Mesenchymal stem cell (in vitro differentiated cells and primary cell): Measurements from ENCODE around the gene MAP3K10.

ENCODE experiments used
- DNase-seq: peaks from one replicate; pipeline ENCODE4 v3.0.0-alpha.2; 2013
- H2AFZ ChIP-seq: one replicate; pipeline ENCODE4 v1.6.1; 2013; ENCODE audit warnings: low read depth, mild to moderate bottlenecking, control low read depth, inconsistent platforms, low read length, moderate library complexity
- H2AK5ac ChIP-seq: 2 replicates; pipeline ENCODE4 v1.6.1; 2013; ENCODE audit warnings: low read length, moderate library complexity, mild to moderate bottlenecking, inconsistent platforms; ENCODE audit not compliant: severe bottlenecking
- H2BK120ac ChIP-seq: one replicate; pipeline ENCODE4 v1.6.1; 2013; ENCODE audit warnings: low read depth, mild to moderate bottlenecking, inconsistent platforms, low read length, moderate library complexity
- H2BK12ac ChIP-seq, 2 experiments: one replicate each; pipeline ENCODE4 v1.6.1; 2013; ENCODE audit warnings: inconsistent platforms in 2 of 2, low read length in 2 of 2, mild to moderate bottlenecking in 2 of 2, moderate library complexity in 2 of 2, control low read depth in 1 of 2
- H2BK15ac ChIP-seq: one replicate; pipeline ENCODE4 v1.6.1; 2013; ENCODE audit warnings: mild to moderate bottlenecking, low read depth, inconsistent platforms; ENCODE audit not compliant: poor library complexity, severe bottlenecking
- H2BK5ac ChIP-seq: 2 replicates; pipeline ENCODE4 v1.6.1; 2013; ENCODE audit warnings: low read depth, mild to moderate bottlenecking, low read length, control low read depth, inconsistent platforms; ENCODE audit not compliant: poor library complexity, severe bottlenecking
- H3K14ac ChIP-seq, 2 experiments: one replicate each; pipeline ENCODE4 v1.6.1; 2013; ENCODE audit warnings: inconsistent platforms in 2 of 2, low read length in 2 of 2, control low read depth in 1 of 2, mild to moderate bottlenecking in 1 of 2, moderate library complexity in 1 of 2
- H3K18ac ChIP-seq, 2 experiments: one replicate each; pipeline ENCODE4 v1.6.1; 2013; ENCODE audit warnings: inconsistent platforms in 2 of 2, low read length in 2 of 2, control low read depth in 1 of 2, low read depth in 1 of 2, mild to moderate bottlenecking in 1 of 2
- H3K23ac ChIP-seq, 2 experiments: one replicate each; pipeline ENCODE4 v1.6.1; 2013; ENCODE audit warnings: inconsistent platforms in 2 of 2, low read length in 2 of 2, mild to moderate bottlenecking in 2 of 2, moderate library complexity in 2 of 2, control low read depth in 1 of 2
- H3K27ac ChIP-seq: 2 replicates; pipeline ENCODE4 v1.5.1; 2013; ENCODE audit warnings: mild to moderate bottlenecking, moderate library complexity, low read length, control low read depth, inconsistent platforms; ENCODE audit not compliant: poor library complexity, severe bottlenecking
- H3K27me3 ChIP-seq, 2 experiments: 2 replicates each; pipeline versions ENCODE4 v1.6.1 to v1.7.0; 2013; ENCODE audit warnings: low read length in 2 of 2, mild to moderate bottlenecking in 2 of 2, moderate library complexity in 2 of 2, control low read depth in 1 of 2, inconsistent platforms in 1 of 2; ENCODE audit not compliant: control insufficient read depth in 1 of 2, insufficient read depth in 1 of 2
- H3K36me3 ChIP-seq, 2 experiments: 2 replicates each; pipeline versions ENCODE4 v1.6.1 to v1.7.0; 2013; ENCODE audit warnings: low read length in 2 of 2, control low read depth in 1 of 2, inconsistent platforms in 1 of 2, low read depth in 1 of 2, mild to moderate bottlenecking in 1 of 2; ENCODE audit not compliant: insufficient read depth in 2 of 2, control insufficient read depth in 1 of 2
- H3K4ac ChIP-seq, 2 experiments: one replicate each; pipeline ENCODE4 v1.6.1; 2013; ENCODE audit warnings: inconsistent platforms in 2 of 2, low read length in 2 of 2, mild to moderate bottlenecking in 2 of 2, moderate library complexity in 2 of 2, control low read depth in 1 of 2, low read depth in 1 of 2
- H3K4me1 ChIP-seq: 2 replicates; pipeline ENCODE4 v1.6.1; 2013; ENCODE audit warnings: low read depth, low read length, control low read depth; ENCODE audit not compliant: control insufficient read depth, insufficient read depth
- H3K4me2 ChIP-seq: 2 replicates; pipeline ENCODE4 v1.6.1; 2013; ENCODE audit warnings: low read length, mild to moderate bottlenecking, inconsistent platforms; ENCODE audit not compliant: poor library complexity, severe bottlenecking
- H3K4me3 ChIP-seq, 2 experiments: 2 replicates each; pipeline versions ENCODE4 v1.5.1 to v1.7.0; 2013; ENCODE audit warnings: low read length in 2 of 2, mild to moderate bottlenecking in 2 of 2, control low read depth in 1 of 2, low read depth in 1 of 2; ENCODE audit not compliant: insufficient read depth in 1 of 2
- H3K79me1 ChIP-seq: replicated peaks from 2 replicates; pipeline ENCODE4 v1.6.1; 2013; ENCODE audit warnings: mild to moderate bottlenecking, control low read depth, low read length, inconsistent platforms; ENCODE audit not compliant: poor library complexity, severe bottlenecking
- H3K9ac ChIP-seq: 2 replicates; pipeline ENCODE4 v1.7.0; 2013; ENCODE audit warnings: mild to moderate bottlenecking, low read length, moderate library complexity
- H3K9me3 ChIP-seq: 2 replicates; pipeline ENCODE4 v1.7.0; 2013; ENCODE audit warnings: mild to moderate bottlenecking, low read length; ENCODE audit not compliant: control insufficient read depth
- H4K8ac ChIP-seq: one replicate; pipeline ENCODE4 v1.6.1; 2013; ENCODE audit warnings: inconsistent platforms, mild to moderate bottlenecking, low read length, moderate library complexity
- H4K91ac ChIP-seq: one replicate; pipeline ENCODE4 v1.6.1; 2013; ENCODE audit warnings: mild to moderate bottlenecking, low read length, inconsistent platforms
- WGBS: methylation state at CpG from one replicate; pipeline ENCODE4 v1.1.7; 2013; ENCODE audit warnings: mixed read lengths; 5-methylcytosine and 5-hydroxymethylcytosine counted together

The MAP3K10 gene

GRCh38 chr19:40241809-40242384 is 50.7 kb downstream of the MAP3K10 start:
- H2BK12ac ChIP-seq = no peak overlapping the region
- no peak overlapping the region for H3K27ac ChIP-seq
- H2BK15ac ChIP-seq = no peak overlapping the region
- H3K79me1 ChIP-seq = peaks cover 53% of the 10 kb centered on the region
- H3K4me1 ChIP-seq = peaks cover 14% of the 10 kb centered on the region
- H3K4ac ChIP-seq = no peak overlapping the region
- peaks cover 49 to 60% of the 10 kb centered on the region in 2 experiments for H3K36me3 ChIP-seq
- H3K23ac ChIP-seq = no peak overlapping the region
- no peak overlapping the region for H3K18ac ChIP-seq
- no peak overlapping the region for H3K4me3 ChIP-seq
- H3K27me3 ChIP-seq = no peaks in the 10 kb centered on the region
- no peak overlapping the region for H2AK5ac ChIP-seq
- H3K9ac ChIP-seq = peak overlapping the region; percentile 63
- H4K91ac ChIP-seq = no peak overlapping the region
- H4K8ac ChIP-seq = no peak overlapping the region
- H3K4me2 ChIP-seq = no peak overlapping the region
- 94% methylated on average over 20 of the region's 21 CpGs for WGBS
- DNase-seq = no peak
- H2AFZ ChIP-seq = no peak overlapping the region
- no peak overlapping the region for H3K14ac ChIP-seq
- no peaks in the 10 kb centered on the region for H3K9me3 ChIP-seq
- no peak overlapping the region for H2BK5ac ChIP-seq
- H2BK120ac ChIP-seq = no peak overlapping the region

DNA sequence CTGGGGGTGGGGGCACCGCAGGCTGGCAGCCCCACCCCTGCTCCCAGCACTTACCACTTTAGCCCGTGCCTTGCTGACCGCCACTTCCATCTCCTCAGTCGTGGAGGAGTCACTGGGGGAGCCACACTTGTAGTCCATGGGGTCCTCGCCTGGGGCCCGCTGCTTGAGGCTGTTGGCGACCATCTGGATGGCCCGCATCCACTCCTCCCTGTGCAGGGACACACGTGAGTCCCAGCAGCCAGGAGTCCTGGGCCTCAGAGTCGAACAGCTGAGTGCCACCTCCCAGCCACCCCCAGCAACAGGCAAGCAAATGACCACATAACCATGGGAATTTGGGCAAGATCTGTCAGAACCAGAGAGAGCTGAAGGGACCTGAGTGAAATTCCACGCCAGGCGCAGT is 51.3 kb downstream of the MAP3K10 start:
- no peak overlapping the region for H2BK120ac ChIP-seq
- H2AK5ac ChIP-seq = no peak overlapping the region
- H3K23ac ChIP-seq = no peak overlapping the region
- no peak overlapping the region for H2BK12ac ChIP-seq
- peak overlapping the region; percentile 63 for H3K9ac ChIP-seq
- DNase-seq = no peak
- no peak overlapping the region for H3K4me3 ChIP-seq
- H2BK5ac ChIP-seq = no peak overlapping the region
- H3K4me1 ChIP-seq = peaks cover 16% of the 10 kb centered on the region
- H4K8ac ChIP-seq = no peak overlapping the region
- H3K4me2 ChIP-seq = no peak overlapping the region
- no peak overlapping the region for H3K18ac ChIP-seq
- H3K27ac ChIP-seq = no peak overlapping the region
- no peak overlapping the region for H2BK15ac ChIP-seq
- H4K91ac ChIP-seq = no peak overlapping the region
- no peaks in the 10 kb centered on the region for H3K9me3 ChIP-seq
- H3K27me3 ChIP-seq = no peaks in the 10 kb centered on the region
- WGBS = 94% methylated on average over 12 of the region's 12 CpGs
- no peak overlapping the region for H2AFZ ChIP-seq
- no peak overlapping the region for H3K4ac ChIP-seq
- no peak overlapping the region for H3K14ac ChIP-seq
- peaks cover 55% of the 10 kb centered on the region for H3K79me1 ChIP-seq
- H3K36me3 ChIP-seq = peaks cover 50 to 60% of the 10 kb centered on the region in 2 experiments

GRCh38 chr19:40243181-40243580 is 52.0 kb downstream of the MAP3K10 start:
- Histone ChIP-seq H2BK120ac (no peak overlapping the region), H3K79me1 (peaks cover 57% of the 10 kb centered on the region), H2AK5ac (no peak overlapping the region), H3K36me3 (peaks cover 48 to 60% of the 10 kb centered on the region in 2 experiments), H3K9me3 (no peaks in the 10 kb centered on the region), H3K4ac (no peak overlapping the region), H3K14ac (peak overlapping the region in 1 of 2 experiments; percentile 78), H2AFZ (no peak overlapping the region), H3K27me3 (no peaks in the 10 kb centered on the region), H3K18ac (no peak overlapping the region), H2BK5ac (no peak overlapping the region), H3K4me1 (peaks cover 18% of the 10 kb centered on the region), H3K23ac (no peak overlapping the region), H2BK15ac (no peak overlapping the region), H3K4me3 (no peak overlapping the region), H4K91ac (no peak overlapping the region), H3K9ac (no peak overlapping the region), H2BK12ac (no peak overlapping the region), H3K4me2 (peak overlapping the region; percentile 48), H3K27ac (no peak overlapping the region), H4K8ac (no peak overlapping the region)
- no peak for DNase-seq
- 100% methylated on average over 2 of the region's 2 CpGs for WGBS

DNA sequence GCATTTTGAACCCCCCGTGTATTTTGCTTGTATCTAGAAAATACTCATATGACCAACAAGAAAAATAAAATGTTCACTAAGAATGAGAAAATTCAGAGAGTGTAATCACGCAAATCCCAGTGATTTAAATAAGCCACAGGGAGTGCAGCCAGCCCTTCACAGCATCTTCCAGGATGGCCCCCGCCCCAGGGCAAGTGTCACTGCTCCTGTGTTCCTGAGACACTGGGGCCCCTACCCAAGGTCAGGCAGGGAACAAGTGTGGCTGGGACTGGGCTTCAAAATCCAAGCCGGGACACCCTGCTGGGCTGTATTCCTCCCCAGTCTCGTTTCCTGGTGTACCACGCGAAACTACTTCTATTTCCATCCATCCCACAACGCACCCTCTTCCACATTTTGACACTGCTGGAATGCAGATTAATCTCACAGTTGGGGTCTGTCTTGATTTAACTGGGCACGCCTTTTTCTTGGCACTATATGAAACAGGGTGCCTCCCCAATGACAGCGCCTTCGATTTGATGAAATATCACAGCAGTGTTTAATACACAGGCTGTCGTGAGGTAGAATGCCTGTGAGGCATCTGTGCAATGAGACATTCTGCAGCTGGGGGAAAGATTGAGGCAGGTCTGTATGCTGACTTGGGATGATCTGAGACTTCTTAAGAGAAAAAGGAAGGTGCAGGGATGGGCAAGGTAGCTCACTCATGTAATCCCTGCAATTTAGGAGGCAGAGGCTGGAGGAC is 53.5 kb downstream of the MAP3K10 start:
- no peak overlapping the region for H2AFZ ChIP-seq
- no peak overlapping the region for H3K4ac ChIP-seq
- no peak overlapping the region for H2AK5ac ChIP-seq
- H2BK12ac ChIP-seq = no peak overlapping the region
- no peak overlapping the region for H4K8ac ChIP-seq
- no peak overlapping the region for H4K91ac ChIP-seq
- no peak overlapping the region for H2BK15ac ChIP-seq
- H3K4me2 ChIP-seq = no peak overlapping the region
- H3K27me3 ChIP-seq = no peaks in the 10 kb centered on the region
- H3K79me1 ChIP-seq = peaks cover 58% of the 10 kb centered on the region
- H2BK120ac ChIP-seq = no peak overlapping the region
- WGBS = 91% methylated on average over 12 of the region's 12 CpGs
- peaks cover 43 to 57% of the 10 kb centered on the region in 2 experiments for H3K36me3 ChIP-seq
- no peak overlapping the region for H3K23ac ChIP-seq
- no peak overlapping the region for H3K27ac ChIP-seq
- no peaks in the 10 kb centered on the region for H3K9me3 ChIP-seq
- no peak overlapping the region for H3K14ac ChIP-seq
- no peak overlapping the region for H3K4me3 ChIP-seq
- no peak overlapping the region for H3K9ac ChIP-seq
- peaks cover 18% of the 10 kb centered on the region for H3K4me1 ChIP-seq
- no peak overlapping the region for H2BK5ac ChIP-seq
- H3K18ac ChIP-seq = no peak overlapping the region
- DNase-seq = no peak
